RWPE2 (cell line): ENCODE measurements around the gene ABTB2.

Experiments used
- ATAC-seq: fragments of 200-7000 bp; cut with Tn5 transposase; 3 replicates; pipeline ENCODE4 v1.9.1; 2021; ENCODE audit warnings: low read depth
- DNase-seq: peaks from one replicate; pipeline ENCODE4 v3.0.0-alpha.2; 2020; ENCODE audit warnings: low spot score
- H3K27ac ChIP-seq: fragments of 450-650 bp; 2 replicates; pipeline ENCODE4 v1.5.1; 2017; ENCODE audit warnings: mild to moderate bottlenecking; ENCODE audit not compliant: poor library complexity, severe bottlenecking
- H3K27me3 ChIP-seq: fragments of 250-450 bp; sonication (Bioruptor Pico); 2 replicates; pipeline ENCODE4 v1.5.1; 2021; ENCODE audit warnings: mild to moderate bottlenecking, moderate library complexity; ENCODE audit not compliant: insufficient read depth, poor library complexity, severe bottlenecking
- H3K36me3 ChIP-seq: fragments of 250-450 bp; sonication (Bioruptor Pico); 2 replicates; pipeline ENCODE4 v1.5.1; 2020; ENCODE audit warnings: low read depth, mild to moderate bottlenecking, moderate library complexity
- H3K4me1 ChIP-seq: fragments of 250-450 bp; sonication (Bioruptor Pico); 2 replicates; pipeline ENCODE4 v1.5.1; 2021; ENCODE audit warnings: mild to moderate bottlenecking, moderate library complexity; ENCODE audit not compliant: insufficient read depth, poor library complexity, severe bottlenecking
- H3K4me3 ChIP-seq: fragments of 250-450 bp; sonication (Bioruptor Pico); 2 replicates; pipeline ENCODE4 v1.5.1; 2021; ENCODE audit warnings: mild to moderate bottlenecking, moderate library complexity; ENCODE audit not compliant: severe bottlenecking
- H3K9me3 ChIP-seq: fragments of 250-450 bp; sonication (Bioruptor Pico); 2 replicates; pipeline ENCODE4 v1.5.1; 2021; ENCODE audit warnings: mild to moderate bottlenecking, moderate library complexity; ENCODE audit not compliant: severe bottlenecking
- TF ChIP-seq, protein P1 (sequence below): fragments of 450-650 bp; IDR thresholded peaks from one replicate; pipeline ENCODE4 v1.5.1; 2017; ENCODE audit warnings: mild to moderate bottlenecking, moderate library complexity; ENCODE audit not compliant: poor library complexity, severe bottlenecking

ABTB2 gene

DNA sequence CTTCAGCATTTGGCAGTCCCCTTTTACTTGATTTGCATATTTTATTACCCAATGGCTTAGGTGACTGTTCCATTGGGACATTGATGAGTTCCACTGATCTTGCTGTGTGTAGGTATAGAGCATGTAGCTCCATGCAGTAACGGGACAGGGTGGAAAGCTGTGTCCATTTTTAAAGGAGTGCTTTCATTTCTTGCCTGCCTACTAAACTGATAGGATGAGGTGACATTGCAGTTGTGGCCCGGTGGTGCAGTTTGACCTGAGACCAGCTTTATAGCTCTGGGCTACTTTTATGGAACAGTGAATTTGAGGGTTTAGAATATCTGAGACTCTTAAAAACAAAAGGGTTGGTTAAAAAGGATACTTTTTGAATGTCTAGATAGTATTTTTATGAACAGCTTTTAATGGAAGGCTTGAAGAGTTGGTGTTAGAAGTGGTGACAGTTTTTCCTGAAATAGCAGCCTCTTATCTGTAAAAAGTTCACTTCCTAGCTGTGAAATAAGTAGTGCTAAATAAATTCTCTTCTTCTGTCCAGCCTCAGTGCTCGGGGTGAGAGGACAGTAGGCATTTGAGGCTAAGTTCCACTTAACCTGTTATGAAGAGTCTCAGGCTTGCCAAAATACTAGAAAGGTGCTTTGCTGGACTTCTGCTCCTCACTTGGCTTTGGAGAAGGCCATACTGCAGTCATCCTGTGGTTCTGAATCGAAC, 225.4 kb downstream of the ABTB2 start:
- peaks cover 90% of the 10 kb centered on the region for H3K36me3 ChIP-seq
- H3K4me1 ChIP-seq: no peaks in the 10 kb centered on the region
- H3K27ac ChIP-seq: no peak overlapping the region
- no peak overlapping the region for H3K4me3 ChIP-seq
- no peak for DNase-seq
- no peak for ATAC-seq
- H3K27me3 ChIP-seq: no peaks in the 10 kb centered on the region
- H3K9me3 ChIP-seq: no peaks in the 10 kb centered on the region
- TF ChIP-seq, protein P1, sequence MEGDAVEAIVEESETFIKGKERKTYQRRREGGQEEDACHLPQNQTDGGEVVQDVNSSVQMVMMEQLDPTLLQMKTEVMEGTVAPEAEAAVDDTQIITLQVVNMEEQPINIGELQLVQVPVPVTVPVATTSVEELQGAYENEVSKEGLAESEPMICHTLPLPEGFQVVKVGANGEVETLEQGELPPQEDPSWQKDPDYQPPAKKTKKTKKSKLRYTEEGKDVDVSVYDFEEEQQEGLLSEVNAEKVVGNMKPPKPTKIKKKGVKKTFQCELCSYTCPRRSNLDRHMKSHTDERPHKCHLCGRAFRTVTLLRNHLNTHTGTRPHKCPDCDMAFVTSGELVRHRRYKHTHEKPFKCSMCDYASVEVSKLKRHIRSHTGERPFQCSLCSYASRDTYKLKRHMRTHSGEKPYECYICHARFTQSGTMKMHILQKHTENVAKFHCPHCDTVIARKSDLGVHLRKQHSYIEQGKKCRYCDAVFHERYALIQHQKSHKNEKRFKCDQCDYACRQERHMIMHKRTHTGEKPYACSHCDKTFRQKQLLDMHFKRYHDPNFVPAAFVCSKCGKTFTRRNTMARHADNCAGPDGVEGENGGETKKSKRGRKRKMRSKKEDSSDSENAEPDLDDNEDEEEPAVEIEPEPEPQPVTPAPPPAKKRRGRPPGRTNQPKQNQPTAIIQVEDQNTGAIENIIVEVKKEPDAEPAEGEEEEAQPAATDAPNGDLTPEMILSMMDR: no peak

DNA sequence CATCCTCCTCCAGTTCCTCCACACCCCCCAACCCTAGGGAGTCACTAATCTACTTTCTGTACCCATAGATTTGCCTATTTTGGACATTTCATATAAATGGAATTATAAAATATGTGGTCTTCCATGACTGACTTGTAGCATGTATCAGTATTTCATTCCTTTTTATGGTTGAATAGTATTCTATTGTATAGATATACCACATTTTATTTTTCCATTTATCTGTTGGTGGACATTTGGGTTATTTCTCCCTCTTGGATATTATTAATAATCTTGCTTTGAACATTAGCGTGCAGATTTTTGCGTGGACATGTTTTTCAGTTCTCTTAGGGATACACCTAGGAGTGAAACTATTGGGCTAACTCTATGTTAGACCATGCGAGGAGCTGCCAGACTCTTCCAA, 229.0 kb downstream of the ABTB2 start:
- no peak for ATAC-seq
- Histone ChIP-seq H3K9me3 (no peaks in the 10 kb centered on the region), H3K27ac (no peak overlapping the region), H3K36me3 (peaks cover 93% of the 10 kb centered on the region), H3K27me3 (no peaks in the 10 kb centered on the region), H3K4me1 (no peaks in the 10 kb centered on the region), H3K4me3 (no peak overlapping the region)
- DNase-seq: no peak
- TF ChIP-seq, protein P1: no peak

DNA sequence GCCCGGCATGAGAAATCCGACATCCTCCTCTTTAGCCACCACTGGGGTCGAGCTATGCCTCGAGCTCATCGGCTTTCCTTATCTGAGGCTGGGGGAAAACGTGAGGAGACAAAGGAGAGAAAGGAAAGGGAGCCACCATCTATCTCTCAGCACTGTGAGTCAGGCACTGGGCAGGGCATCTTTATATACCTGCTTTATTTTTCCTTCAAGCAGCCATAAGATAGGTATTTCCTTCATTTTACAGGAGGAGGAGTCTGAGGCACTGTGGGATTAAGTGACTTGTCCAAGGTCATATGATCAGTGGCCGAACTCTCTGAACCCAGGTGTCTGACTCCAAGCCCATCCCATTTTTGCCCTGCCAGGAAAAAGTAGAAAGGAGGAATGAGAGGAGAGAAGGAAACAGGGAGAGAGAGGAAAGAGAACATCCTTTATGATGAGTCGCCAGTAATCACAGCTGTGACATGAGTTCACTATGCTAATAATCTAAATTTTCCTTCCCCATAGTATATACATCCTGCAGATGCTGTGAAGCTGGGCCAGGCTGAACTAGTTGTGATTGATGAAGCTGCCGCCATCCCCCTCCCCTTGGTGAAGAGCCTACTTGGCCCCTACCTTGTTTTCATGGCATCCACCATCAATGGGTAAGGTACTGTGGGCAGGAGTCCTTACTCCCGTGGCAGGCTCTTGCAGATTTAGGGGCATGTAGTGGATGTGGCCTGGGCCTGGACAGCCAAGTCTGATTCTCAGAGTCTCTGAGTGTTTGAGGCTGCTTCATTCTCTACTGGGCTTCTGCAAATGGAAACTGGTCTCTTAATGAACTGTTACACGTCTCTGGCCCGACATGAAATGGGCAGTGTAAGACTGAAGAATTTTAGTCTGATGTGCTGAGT, 230.6 kb downstream of the ABTB2 start:
- Histone ChIP-seq H3K27ac (no peak overlapping the region), H3K36me3 (peaks cover 94% of the 10 kb centered on the region), H3K9me3 (no peaks in the 10 kb centered on the region), H3K4me1 (no peaks in the 10 kb centered on the region), H3K4me3 (no peak overlapping the region), H3K27me3 (no peaks in the 10 kb centered on the region)
- DNase-seq (no peak), ATAC-seq (no peak)
- TF ChIP-seq, protein P1: no peak

DNA sequence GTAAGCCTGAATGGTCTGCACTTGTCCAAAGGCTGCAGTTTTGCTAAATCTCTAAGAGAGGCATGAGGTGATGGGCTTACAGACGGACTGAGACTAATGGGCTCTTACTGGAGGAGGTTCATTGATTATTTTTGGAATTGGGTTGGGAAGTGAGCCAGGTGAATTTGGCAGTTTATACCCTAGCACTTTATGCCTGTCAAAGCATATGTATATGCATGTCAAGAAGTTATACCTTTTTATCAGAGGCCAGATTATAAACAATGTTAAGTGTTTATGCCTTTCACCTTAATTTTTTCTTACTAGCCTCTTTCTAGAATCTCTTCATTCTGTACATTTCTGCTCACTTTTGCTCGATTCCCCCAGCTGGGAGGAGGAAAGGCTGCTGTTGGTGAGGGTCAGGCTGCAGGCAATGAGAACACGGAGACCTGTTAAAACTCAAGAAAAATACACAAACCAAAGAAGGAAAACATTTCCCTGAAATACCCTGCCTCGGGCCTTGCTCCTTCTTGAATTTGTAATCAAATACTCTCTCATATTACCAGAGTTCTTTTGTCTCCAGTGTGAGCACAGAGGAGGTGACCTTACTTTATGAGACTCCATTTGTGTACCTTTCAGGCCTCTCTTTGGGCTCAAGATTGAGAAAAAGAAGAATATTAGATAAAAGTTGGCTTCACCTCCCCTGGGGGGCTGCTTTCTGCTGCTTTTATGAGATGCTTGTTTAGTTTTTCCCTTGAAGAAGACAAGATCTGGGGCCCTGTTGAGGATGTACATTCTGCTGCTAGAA, 232.7 kb downstream of the ABTB2 start:
- no peak overlapping the region for H3K27ac ChIP-seq
- H3K36me3 ChIP-seq: peaks cover 94% of the 10 kb centered on the region
- H3K4me3 ChIP-seq: no peak overlapping the region
- TF ChIP-seq, protein P1: no peak
- H3K27me3 ChIP-seq: no peaks in the 10 kb centered on the region
- ATAC-seq (no peak), DNase-seq (no peak)
- H3K4me1 ChIP-seq: no peaks in the 10 kb centered on the region
- no peaks in the 10 kb centered on the region for H3K9me3 ChIP-seq
